Effector CD4-positive, alpha-beta T cell (primary cell): ENCODE results near the gene PDHA1.

ENCODE experiments used
- DNase-seq: peaks from one replicate; pipeline ENCODE4 v3.0.0-alpha.2; 2020
- total RNA-seq: gene quantifications from one replicate; lab custom pipeline; 2026; lab: John Stamatoyannopoulos, UW

Gene PDHA1
- 50.7 reads per million, percentile 68 among the genes with 10 or more reads in this experiment for total RNA-seq

DNA sequence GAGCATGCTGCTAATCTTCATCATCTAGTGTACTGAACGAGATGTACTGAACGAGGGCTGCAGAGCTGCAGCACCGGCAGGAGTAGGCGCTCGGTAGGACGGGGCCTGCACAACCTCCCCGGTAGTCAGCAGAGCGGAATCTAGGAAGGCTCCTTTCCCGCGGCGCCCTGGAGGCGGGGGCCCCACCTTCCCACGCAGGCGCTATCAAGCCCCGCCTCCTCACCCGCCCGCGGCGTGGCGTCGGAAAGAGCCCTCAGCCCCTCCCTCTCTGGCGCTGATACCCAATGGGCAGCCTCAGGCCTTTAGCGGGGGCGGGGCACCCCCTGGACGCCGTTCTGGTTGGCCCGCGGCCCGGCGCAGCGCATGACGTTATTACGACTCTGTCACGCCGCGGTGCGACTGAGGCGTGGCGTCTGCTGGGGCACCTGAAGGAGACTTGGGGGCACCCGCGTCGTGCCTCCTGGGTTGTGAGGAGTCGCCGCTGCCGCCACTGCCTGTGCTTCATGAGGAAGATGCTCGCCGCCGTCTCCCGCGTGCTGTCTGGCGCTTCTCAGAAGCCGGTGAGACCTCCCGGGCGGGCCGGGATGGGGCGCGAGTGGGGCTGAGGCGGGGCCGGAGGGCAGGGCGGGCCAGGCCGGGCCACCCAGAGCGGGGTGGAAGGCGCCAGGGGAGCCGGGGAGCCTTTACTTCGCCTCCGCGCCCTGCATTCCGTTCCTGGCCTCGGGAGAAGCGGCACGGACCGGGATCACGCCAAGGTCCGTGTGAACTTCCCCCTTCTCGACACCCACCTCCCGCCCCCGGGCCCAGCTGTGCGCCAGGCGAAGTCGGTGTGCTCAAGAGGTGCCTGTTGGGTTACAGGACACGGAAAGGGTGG lies at the start of gene PDHA1:
Gene PDHA1 (plus strand): TSS at position 393 of the 874 bp plus-strand sequence. CDS start 111 bp downstream, at position 504.
- DNase-seq = peak; percentile 88

DNA sequence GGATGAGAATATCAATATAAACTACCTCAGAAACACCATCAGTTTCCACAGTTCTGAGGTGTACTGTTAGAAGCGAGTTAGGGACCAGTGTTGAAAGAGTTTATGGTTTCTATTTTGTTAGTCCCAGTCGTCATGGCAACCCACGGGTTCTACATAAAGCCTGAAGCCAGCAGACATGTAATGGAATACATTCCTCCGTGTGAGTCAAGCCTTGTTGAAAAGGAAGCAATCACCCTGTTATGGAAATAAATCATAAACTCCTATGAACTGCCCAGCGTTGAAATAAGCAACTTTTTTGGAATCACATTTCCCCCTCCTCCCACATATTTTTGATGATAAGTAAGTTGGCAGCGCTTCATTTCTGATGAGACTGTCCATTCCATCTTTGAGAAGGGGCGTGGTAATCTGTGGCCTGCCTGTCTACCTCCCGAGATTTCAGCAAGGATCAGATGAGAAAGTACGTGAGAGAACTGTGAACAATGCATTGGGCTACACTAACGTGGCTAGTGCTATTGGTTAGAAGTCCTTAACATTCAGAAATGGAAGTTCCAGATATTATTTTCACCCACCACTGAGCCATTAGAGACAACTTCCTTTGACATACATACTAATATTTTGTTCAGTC lies 40.4 kb upstream of the PDHA1 start:
- no peak for DNase-seq

GRCh38 chrX:19326567-19326966 lies 17.2 kb upstream of the PDHA1 start:
- DNase-seq = no peak

- DNase-seq = no peak
These were observed 11.9 kb upstream of the PDHA1 start for GRCh38 chrX:19331831-19332230.

DNA sequence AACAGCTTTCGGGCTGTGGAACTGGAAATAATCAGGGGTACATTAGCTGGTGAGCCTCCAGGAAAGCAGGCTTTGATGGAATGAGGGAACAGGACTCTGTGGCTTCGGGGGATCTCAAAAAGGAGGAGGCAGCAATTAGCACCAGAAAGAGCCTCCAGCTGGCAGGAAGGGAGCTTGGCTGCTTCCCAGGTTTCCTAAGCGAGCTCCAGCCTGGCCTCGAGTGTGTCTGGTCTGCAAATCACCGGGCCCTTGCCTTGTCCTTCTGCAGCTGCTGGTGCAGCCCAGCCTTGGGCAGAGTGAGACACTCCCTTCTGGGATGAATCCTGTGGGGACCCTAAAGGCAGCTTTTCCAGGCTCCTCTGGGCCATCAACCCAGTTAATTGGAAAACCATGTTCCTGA lies 10.7 kb upstream of the PDHA1 start:
- DNase-seq = no peak

DNA sequence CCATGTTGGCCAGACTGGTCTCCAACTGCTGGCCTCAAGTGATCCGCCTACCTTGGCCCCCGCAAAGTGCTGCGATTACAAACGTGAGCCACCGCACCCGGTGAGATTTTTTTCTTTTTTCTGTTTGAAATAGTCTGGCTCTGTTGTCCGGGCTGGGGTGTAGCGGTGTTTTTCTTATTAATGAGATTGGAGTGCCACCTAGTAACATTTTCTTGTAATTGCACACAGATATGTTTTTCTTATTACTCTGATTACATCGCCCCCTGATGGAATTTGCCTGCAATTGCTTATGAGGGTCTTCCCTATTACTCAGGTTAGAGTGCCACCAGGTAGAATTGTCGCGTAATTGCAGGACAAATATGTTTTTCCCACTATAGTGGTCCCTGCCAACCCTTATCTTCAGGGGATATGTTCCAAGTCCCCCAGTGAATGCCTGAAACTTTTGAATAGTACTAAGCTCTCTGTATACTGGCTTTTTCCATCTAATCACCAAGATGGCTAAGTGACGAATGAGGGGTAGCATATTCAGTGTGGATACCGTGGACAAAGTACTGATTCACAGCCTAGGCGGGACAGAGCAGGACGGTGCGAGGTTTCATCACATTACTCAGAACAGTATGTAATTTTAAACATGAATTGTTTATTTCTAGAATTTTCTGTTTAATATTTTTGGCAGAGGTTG lies 8.6 kb upstream of the PDHA1 start:
- DNase-seq = no peak

GRCh38 chrX:19342331-19342906 lies 1.3 kb upstream of the PDHA1 start:
- no peak for DNase-seq

GRCh38 chrX:19343085-19343534 lies 617 bp upstream of the PDHA1 start:
- no peak for DNase-seq

DNA sequence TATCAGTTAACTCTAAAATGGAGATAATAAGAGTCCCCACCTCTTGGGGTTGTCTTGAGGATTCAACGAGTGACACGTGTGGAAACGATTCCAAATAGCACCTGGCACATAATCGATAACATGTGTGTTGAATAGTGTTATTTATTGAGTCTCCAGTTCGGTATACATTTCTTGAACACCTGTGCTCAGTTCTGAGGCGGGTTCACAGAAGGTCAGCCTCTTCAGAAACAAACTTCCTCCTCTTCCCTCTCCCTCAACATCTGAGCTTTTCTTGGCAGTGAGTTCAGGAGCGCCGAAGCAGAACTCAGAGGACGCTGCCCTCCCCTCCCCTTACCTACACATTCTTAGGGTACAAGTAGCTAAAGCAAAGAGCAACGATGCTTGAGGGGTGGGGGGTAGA lies 934 bp downstream of the PDHA1 start:
- DNase-seq = no peak

DNA sequence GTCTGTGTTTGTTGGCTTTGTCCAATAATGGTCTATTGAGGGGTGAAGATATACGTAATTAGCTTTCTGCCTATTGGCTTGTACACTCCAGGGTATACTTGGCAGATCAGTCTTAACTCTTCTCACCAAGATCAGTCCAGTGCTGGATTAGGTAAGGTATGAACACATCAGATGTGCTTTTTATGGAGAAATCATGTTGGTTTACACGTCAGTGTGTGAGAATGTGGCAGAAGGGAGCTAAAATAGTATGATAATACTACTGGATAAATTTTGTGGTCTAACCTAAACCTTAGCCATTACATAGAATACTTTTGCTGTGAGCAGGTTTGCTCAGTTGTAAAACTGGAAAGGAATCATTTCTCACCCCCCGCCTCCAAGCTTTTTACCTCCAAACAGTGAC lies 4.2 kb downstream of the PDHA1 start:
- DNase-seq = no peak

- no peak for DNase-seq
These were observed 5.5 kb downstream of the PDHA1 start for GRCh38 chrX:19349264-19349663.

- DNase-seq = no peak
These were observed 7.2 kb downstream of the PDHA1 start for GRCh38 chrX:19350941-19351384.

GRCh38 chrX:19354625-19355024 lies 10.9 kb downstream of the PDHA1 start:
- no peak for DNase-seq

DNA sequence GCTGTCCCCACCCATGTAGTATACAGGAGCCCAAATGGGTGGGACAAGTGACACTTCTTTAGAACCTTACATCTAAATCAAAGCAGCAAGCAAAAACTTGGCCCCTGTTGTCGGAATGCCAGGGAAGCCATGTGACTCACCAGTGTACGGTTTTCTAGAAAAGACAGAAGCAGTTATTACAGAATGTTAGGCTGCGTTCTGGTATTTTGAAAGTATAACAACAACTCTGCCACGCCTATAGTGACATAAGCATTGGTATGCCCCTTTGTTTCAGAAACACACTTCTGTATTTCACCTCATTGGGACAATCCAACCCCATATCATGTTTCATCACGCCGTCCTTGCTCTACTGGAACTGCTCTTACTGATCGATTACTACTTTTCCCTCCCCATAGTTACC lies 14.8 kb downstream of the PDHA1 start:
- DNase-seq = no peak

DNA sequence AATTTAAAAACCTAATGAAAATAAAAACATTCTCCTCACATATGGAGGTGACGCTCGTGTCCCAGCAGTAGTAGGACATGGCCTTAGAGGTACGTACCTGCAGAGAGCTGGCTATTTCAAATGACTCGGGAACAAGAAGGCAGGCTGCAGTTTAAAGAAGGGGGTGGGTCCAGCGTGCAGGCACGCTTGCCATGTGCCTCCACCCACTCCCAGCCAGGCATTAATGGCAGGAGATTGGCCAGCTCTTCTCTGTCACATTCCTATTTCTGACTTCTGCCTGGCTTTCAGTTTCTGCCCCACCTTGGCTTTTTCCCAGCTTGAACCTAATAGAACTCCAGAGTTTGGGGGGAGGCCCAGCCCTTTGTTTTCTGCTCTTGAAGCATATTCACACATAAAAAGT lies 17.2 kb downstream of the PDHA1 start:
- DNase-seq = no peak

- no peak for DNase-seq
These were observed 18.0 kb downstream of the PDHA1 start for GRCh38 chrX:19361701-19362100.

DNA sequence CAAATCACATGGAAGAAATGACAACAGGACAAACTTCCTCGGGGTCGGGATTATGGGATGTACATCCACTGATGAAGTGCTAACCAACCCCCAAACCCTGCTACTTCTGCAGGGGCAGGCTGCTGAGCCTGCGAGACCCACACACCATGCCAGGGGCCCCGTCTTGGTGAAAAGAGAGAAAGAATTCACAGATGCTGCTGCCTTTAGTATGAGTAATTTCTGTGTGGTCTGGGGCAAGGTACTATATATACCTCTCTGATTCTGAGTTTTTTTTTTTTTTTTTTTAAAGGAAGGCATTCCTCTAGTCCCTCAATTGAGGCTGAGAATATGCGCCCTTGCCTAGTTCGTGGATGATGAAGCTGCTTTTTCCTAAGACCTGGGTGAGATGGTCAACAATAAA lies 24.8 kb downstream of the PDHA1 start:
- no peak for DNase-seq

GRCh38 chrX:19370061-19370460 lies 26.3 kb downstream of the PDHA1 start:
- DNase-seq = no peak

GRCh38 chrX:19372170-19372546 lies 28.4 kb downstream of the PDHA1 start:
- DNase-seq = peak; percentile 52

- no peak for DNase-seq
These were observed 29.0 kb downstream of the PDHA1 start for GRCh38 chrX:19372547-19373331.

DNA sequence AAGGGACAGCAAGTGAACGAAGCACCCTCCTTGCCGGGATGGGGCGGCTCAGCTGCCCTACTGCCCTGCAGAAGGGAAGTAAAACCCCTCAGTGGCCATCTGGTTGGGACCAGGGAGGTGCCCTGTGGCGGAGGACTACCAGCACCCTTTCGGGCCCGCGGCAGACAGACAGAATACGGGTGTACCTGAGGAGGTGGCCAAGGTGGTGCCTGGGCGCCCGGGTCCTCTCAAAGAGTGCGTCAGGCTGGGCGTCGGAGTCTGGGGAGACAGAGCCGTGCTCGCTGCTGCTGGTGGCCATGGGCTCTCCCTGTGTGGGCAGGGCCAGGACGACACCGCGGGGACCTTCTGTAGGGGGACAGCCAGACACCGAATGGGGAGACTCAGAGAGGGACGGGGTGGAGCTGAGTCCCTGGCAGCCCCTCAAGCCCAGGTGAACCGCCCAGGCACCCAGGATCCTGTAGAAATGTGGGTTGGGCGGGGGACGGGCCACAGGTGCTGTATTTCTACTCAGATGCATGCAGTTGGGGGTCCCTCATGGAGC lies 29.7 kb downstream of the PDHA1 start:
- DNase-seq = no peak

- DNase-seq = no peak
These were observed 31.8 kb downstream of the PDHA1 start for GRCh38 chrX:19375546-19375945.
